GM21717 (cell line): Measurements from ENCODE around the gene TINAGL1.
"Not testable (repeated sequence)": the region's sequence is repeated elsewhere in the genome, so short reads cannot be mapped to it uniquely, and the experiment has no call there.

Source experiments
- ATAC-seq: cut with Tn5 transposase; IDR thresholded peaks from one replicate; pipeline ENCODE4 v1.9.1; 2021; ENCODE audit warnings: mild to moderate bottlenecking, moderate library complexity; ENCODE audit not compliant: unreplicated experiment

The TINAGL1 gene

GRCh38 chr1:31583082-31583994 lies 7.0 kb downstream of the TINAGL1 start:
- no peak for ATAC-seq

GRCh38 chr1:31583995-31584868 lies 7.9 kb downstream of the TINAGL1 start:
- no peak for ATAC-seq

- no peak for ATAC-seq
Measured at GRCh38 chr1:31584869-31585735, 8.8 kb downstream of the TINAGL1 start.

GRCh38 chr1:31585736-31586365 lies 9.5 kb downstream of the TINAGL1 start:
- ATAC-seq, result no peak

GRCh38 chr1:31586376-31587327 lies 10.3 kb downstream of the TINAGL1 start:
- no peak for ATAC-seq

GRCh38 chr1:31587328-31587699 lies 11.0 kb downstream of the TINAGL1 start:
- ATAC-seq, result not testable (repeated sequence)

- ATAC-seq, result no peak
Measured at GRCh38 chr1:31587720-31588423, 11.6 kb downstream of the TINAGL1 start.

GRCh38 chr1:31588751-31589515 lies 12.6 kb downstream of the TINAGL1 start:
- ATAC-seq, result no peak

- ATAC-seq, result no peak
Measured at GRCh38 chr1:31591425-31592093, 15.2 kb downstream of the TINAGL1 start.

GRCh38 chr1:31592132-31592531 lies 15.8 kb downstream of the TINAGL1 start:
- ATAC-seq, result no peak

GRCh38 chr1:31593136-31593665 lies 16.9 kb downstream of the TINAGL1 start:
- no peak for ATAC-seq

- no peak for ATAC-seq
Measured at GRCh38 chr1:31593770-31594632, 17.7 kb downstream of the TINAGL1 start.

GRCh38 chr1:31595836-31596736 lies 19.8 kb downstream of the TINAGL1 start:
- no peak for ATAC-seq

- no peak for ATAC-seq
Measured at GRCh38 chr1:31596737-31597097, 20.4 kb downstream of the TINAGL1 start.

- ATAC-seq, result no peak
Measured at GRCh38 chr1:31598980-31599379, 22.7 kb downstream of the TINAGL1 start.
